GM21360 (cell line): ENCODE data around the gene ROR2.

Experiments
- ATAC-seq: cut with Tn5 transposase; IDR thresholded peaks from one replicate; pipeline ENCODE4 v1.9.1; 2021; ENCODE audit warnings: mild to moderate bottlenecking, moderate library complexity; ENCODE audit not compliant: unreplicated experiment

ROR2 gene

GRCh38 chr9:91757782-91758181 lies 192.2 kb downstream of the ROR2 start:
- no peak for ATAC-seq

GRCh38 chr9:91756510-91756780 lies 193.6 kb downstream of the ROR2 start:
- ATAC-seq: no peak

- no peak for ATAC-seq
Measured at GRCh38 chr9:91755761-91756509, 194.1 kb downstream of the ROR2 start.

- ATAC-seq: no peak
Measured at GRCh38 chr9:91753711-91754110, 196.3 kb downstream of the ROR2 start.

GRCh38 chr9:91751922-91752321 lies 198.1 kb downstream of the ROR2 start:
- no peak for ATAC-seq

GRCh38 chr9:91750343-91750742 lies 199.7 kb downstream of the ROR2 start:
- ATAC-seq: no peak

- no peak for ATAC-seq
Measured at GRCh38 chr9:91746904-91747303, 203.1 kb downstream of the ROR2 start.

- ATAC-seq: no peak
Measured at GRCh38 chr9:91746357-91746756, 203.7 kb downstream of the ROR2 start.

- ATAC-seq: no peak
Measured at GRCh38 chr9:91744114-91744513, 205.9 kb downstream of the ROR2 start.

GRCh38 chr9:91741522-91741921 lies 208.5 kb downstream of the ROR2 start:
- no peak for ATAC-seq

- ATAC-seq: no peak
Measured at GRCh38 chr9:91740701-91741100, 209.3 kb downstream of the ROR2 start.

GRCh38 chr9:91736898-91737601 lies 213.0 kb downstream of the ROR2 start:
- ATAC-seq: no peak

GRCh38 chr9:91736311-91736710 lies 213.7 kb downstream of the ROR2 start:
- no peak for ATAC-seq

GRCh38 chr9:91735049-91735448 lies 215.0 kb downstream of the ROR2 start:
- no peak for ATAC-seq

- no peak for ATAC-seq
Measured at GRCh38 chr9:91734371-91734981, 215.6 kb downstream of the ROR2 start.

GRCh38 chr9:91733006-91733624 lies 216.9 kb downstream of the ROR2 start:
- ATAC-seq: no peak

- no peak for ATAC-seq
Measured at GRCh38 chr9:91732187-91733005, 217.6 kb downstream of the ROR2 start.

GRCh38 chr9:91730806-91731205 lies 219.2 kb downstream of the ROR2 start:
- ATAC-seq: no peak

GRCh38 chr9:91729558-91729842 lies 220.5 kb downstream of the ROR2 start:
- ATAC-seq: no peak

- ATAC-seq: no peak
Measured at GRCh38 chr9:91727972-91728371, 222.1 kb downstream of the ROR2 start.

- no peak for ATAC-seq
Measured at GRCh38 chr9:91727316-91727861, 222.6 kb downstream of the ROR2 start.
